Limb (tissue), 2 donors: ENCODE measurements around the gene OPCML.

Experiments used
- DNase-seq, 2 donors: peaks; one replicate each; pipeline ENCODE4 v3.0.0-alpha.2; 2016; ENCODE audit errors: extremely low spot score in 2 of 2

Gene OPCML

GRCh38 chr11:132448334-132448995, 1083.8 kb downstream of the OPCML start:
- DNase-seq, result no peak

- no peak for DNase-seq
Observed at GRCh38 chr11:132447761-132448160, 1084.5 kb downstream of the OPCML start.

DNA sequence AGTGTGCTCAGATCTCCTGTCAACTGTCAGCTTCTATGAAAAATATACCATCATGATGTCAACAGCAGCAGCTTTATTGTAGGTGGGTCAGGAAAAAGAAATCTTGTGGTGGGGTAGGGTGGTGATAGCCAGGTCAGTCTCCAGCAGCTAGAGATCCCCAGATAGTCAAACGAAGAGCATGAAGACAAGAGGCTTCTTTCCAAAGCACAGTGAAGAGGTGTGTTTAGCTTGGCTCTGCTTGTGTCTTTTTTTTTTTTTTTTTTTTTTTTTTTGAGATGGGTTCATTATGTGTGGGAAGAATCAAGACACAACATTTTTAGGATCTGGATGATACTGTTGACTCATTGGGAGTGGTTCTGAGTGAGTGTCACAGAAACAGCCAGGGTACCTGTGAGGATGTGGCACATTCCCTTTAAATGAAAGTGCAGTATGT, 1086.4 kb downstream of the OPCML start:
- DNase-seq, result no peak

- DNase-seq, result peak in 1 of 2 donors; percentile 38
Observed at GRCh38 chr11:132444911-132445310, 1087.4 kb downstream of the OPCML start.

DNA sequence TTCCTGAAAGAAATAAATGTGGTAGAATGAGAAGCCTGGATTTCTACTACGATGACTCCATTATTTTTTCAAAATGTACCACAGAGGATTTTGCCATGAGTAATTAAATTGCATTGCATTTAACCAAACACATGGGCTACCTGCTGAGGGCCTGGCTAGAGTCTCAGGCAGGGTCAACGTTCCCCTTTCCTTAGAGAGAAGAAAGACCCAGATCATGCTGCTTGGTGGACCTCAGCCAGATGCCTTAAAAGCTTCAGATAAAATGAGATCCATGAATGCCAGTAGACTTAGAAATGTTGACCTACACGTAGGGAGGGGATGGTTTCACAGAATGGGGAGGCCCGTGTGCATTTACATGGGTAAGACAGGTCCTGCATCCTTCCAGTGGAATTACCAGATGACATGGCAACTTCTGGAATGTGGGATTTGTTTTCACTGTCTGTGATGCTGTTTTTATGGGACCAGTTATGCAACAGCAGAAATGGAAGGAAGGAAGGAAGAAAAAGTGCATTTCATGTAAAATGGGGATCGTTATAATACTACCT, 1092.5 kb downstream of the OPCML start:
- no peak for DNase-seq

DNA sequence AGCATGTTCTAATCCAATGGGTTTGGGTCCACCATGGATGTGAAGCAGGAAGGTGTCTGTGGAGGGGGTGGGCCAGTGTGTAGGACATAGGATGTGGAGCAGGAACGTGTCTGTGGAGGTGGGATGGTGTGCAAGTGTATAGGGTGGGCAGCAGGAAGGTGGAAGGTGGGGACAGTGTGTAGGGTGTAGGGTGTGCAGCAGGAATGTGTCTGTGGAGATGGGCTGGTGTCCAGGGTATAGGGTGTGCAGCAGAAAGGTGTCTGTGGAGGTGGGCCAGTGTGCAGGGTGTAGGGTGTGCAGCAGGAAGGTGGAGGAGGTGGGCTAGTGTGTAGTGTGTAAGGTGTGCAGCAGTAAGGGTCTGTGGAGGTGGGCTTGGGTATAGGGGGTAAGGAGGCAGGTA, 1093.9 kb downstream of the OPCML start:
- no peak for DNase-seq

DNA sequence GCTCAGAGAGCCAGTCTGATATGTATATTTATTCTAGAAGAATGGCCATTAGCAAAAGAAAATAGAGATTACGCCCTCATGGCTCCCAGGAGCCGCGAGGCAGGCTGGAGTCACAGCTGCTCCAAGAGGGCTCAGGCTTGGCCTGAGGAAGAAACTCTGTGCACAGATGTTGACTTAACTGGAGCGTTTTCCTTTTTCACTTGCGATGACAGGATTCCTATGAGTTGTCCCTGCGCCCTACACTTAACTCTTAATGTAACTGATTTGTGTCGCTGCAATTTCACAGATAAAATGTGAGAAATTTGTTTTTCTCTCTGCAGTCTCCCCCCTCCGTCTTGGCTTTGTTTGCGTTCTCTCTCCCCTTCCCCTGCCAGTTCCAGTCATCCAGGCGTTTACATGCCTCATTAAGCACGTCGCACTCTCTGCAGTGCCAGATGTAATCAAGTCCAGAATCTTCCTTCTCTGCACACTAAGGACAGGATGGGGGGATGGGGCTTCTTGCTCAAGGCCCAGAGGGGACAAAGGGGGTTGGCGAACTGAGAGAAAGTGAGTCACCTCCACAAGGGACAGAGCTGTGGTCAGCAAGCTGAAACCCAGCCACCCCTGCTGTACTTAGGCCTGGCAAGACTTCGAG, 1101.8 kb downstream of the OPCML start:
- peak; percentile 54 to 57 for DNase-seq

DNA sequence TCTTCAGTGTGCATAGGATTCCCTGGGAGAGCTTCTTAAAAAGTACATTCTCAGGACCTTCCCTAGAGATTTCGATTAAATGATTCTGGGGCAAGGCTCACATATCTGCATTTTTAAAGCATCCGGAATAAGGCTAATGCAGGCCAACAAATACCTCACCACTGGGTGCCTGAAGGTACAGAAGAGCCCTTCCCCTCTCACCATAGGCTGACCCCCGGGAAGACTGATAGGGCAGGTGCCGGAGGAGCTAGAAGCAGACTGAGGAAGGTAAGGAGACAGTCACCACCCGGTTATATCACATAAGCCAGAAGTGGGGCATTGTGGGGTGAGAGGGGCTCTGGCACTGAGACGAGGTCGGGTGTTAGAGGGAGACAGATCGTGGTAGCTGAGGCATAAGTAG, 1102.6 kb downstream of the OPCML start:
- DNase-seq, result no peak

GRCh38 chr11:132427611-132428010, 1104.7 kb downstream of the OPCML start:
- no peak for DNase-seq

DNA sequence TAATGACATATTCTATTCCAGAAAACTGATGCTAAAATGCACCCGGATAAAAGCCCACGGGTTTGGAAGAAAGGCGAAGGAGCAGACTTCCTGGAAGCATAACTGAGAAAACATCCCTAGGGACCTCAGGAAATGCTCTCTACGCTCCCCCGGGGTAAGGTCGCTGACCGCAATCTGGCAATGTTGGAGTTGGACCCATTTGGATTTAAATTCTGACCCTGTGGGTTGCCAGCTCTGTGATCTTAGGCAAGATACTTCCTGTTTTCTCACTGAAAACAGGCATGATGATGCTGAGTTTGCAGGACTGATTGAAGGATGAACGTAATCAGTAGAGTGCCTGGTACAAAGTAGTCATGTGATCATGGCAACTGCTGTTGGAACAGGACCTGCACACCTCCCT, 1107.9 kb downstream of the OPCML start:
- no peak for DNase-seq

- no peak for DNase-seq
Observed at GRCh38 chr11:132423266-132423665, 1109.0 kb downstream of the OPCML start.

DNA sequence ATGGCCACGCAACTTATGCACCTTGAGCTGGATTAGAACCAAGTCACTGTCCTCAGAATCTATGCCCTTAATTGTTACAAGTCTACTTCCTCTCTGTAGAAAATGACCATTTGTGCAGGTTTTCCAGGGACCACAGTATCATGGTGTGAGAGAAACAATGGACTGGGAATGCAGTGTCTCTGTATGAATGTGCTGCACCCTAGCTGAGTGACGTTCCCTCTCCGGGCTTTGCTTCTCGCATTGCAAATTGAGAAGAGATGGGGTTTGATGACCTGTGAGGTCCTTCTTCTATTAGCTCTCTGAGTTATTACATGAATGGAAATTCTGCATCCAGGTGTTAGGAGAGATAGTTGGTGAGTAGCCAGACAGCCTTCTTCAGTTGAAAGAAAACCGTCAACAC, 1109.6 kb downstream of the OPCML start:
- no peak for DNase-seq

- DNase-seq, result no peak
Observed at GRCh38 chr11:132421555-132421954, 1110.7 kb downstream of the OPCML start.

DNA sequence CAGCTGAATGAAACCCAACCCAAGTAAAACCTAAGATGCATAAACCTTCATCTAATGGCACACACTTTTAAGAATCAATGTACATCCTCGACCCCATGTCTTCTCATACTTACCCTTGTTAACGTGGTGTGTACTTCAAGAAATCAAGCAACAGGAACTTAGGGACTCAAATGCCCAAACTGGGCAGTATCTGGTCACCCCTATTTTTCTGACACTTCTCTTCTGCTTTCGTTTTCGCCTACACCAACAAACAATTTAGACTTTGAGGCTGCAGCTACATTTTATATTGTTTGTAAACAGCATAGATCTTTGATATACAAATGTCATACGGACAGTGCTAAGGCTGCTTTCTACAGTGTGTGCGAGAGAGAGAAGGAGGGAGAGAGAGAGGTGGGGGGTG, 1117.8 kb downstream of the OPCML start:
- no peak for DNase-seq

GRCh38 chr11:132410383-132410782, 1121.9 kb downstream of the OPCML start:
- no peak for DNase-seq

GRCh38 chr11:132409573-132410355, 1122.5 kb downstream of the OPCML start:
- DNase-seq, result no peak

GRCh38 chr11:132408877-132409276, 1123.4 kb downstream of the OPCML start:
- DNase-seq, result no peak

DNA sequence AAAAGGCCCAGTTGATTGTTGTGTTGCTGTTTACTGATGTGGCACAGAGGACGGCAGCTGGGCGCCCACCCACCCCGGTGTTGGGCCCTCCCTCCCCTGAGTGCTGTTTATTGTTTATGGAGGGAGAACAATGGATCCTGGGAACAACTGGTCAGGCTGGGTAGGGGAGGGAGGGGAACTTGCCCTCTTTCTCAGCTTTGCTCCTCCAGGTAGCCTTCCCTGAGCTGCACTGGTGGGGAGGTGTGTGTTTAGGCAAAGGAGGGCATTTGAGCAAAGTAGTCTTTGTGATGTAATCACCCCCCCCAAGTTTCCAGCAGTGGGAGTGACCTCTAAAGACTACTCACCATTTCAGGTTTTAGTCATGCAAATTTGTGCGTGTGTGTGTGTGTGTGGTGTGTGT, 1126.6 kb downstream of the OPCML start:
- no peak for DNase-seq

GRCh38 chr11:132402071-132402684, 1130.1 kb downstream of the OPCML start:
- DNase-seq, result peak; percentile 65 to 77

DNA sequence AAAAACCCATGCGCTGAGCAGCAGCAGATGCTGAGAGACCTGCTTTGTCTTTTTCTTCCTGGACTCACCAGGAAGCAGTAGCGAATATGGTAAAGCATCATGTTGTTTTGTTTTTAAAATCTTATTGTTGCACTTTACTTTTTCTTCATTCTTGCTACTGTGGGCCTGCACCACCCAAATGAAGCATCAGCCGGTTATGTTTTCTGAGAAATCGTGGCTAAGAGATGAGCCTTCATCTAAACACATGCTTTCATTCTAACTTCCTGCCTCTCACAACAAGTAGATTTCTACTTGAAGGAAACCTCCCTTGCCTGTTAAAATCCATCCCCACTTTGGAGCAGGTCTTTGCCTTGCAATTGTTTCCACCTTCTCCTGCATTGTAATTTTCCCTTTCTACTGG, 1136.0 kb downstream of the OPCML start:
- no peak for DNase-seq

GRCh38 chr11:132395434-132395833, 1136.9 kb downstream of the OPCML start:
- DNase-seq, result no peak

- DNase-seq, result no peak
Observed at GRCh38 chr11:132379540-132379939, 1152.8 kb downstream of the OPCML start.
